OCI-LY7 (cell line): ENCODE data around the gene SMARCC1.

ENCODE experiments used
- CTCF ChIP-seq: fragments of 200-600 bp; sonication (generic); conservative IDR thresholded peaks from 2 replicates; pipeline ENCODE4 v1.5.1; 2014; ENCODE audit warnings: mild to moderate bottlenecking, antibody characterized with exemption, low read length, moderate library complexity, mixed read lengths
- EZH2phosphoT487 ChIP-seq: fragments of 200-600 bp; sonication (generic); IDR thresholded peaks from 2 replicates; pipeline ENCODE4 v1.6.1; 2018; ENCODE audit warnings: low read depth, borderline replicate concordance, mild to moderate bottlenecking, mixed run types, antibody characterized with exemption, low read length, moderate library complexity, mixed read lengths

DNA sequence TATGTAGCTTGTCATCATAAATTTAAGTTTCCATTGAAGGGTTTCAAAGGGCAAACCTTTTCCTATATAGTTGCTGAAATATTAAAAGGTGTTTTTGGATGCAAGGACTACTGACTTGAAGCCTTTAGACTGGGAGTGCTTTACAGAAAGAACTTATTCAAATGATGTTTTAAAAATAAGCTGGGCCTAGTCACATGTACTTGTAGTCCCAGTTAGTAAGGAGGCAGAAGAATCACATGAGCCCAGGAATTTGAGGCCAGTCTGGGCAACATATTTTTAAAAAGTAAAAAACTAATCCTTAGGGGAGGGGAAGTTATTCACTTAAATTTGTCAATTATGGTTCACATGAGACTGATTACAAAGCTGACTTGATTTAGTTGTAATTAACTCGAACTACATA lies 65.0 kb downstream of the SMARCC1 start:
- TF ChIP-seq CTCF (no peak), EZH2phosphoT487 (no peak)
